ENCODE data around the gene SMPD3. TPM values are rescaled to one million over a fixed set of nuclear protein-coding genes. Genes with fewer than 3 reads are reported as not detected.

Gene SMPD3
- total RNA-seq, 4 donors from 2014 or later = 0.20 to 3.3 (median 0.63) TPM

DNA sequence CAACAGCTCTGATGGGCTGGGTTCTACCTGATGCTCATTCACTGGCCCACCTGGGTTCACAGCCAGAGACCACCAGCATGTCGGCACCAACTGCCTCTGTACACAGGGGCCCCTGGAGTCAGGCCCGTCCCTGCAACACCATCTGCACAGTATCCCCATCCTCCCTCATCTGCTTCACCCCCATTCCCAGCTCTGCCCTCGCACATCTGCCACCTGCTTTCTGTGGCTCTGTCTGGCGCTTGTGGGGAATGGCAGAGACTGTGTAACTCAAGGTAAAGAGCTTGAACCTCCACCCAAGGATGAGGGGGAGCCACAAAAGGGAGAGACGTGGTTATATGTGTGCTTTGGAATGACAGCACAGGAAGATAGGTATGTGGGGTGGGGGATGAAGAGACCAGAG is 27.2 kb downstream of the SMPD3 start:
- H3K36me3 ChIP-seq = no peaks in the 10 kb centered on the region
- H3K27ac ChIP-seq = no peak overlapping the region
- TF ChIP-seq POLR2A (IDR thresholded peaks at IDR 0.05) (no peak), EP300 (IDR thresholded peaks at IDR 0.05) (no peak)
- TF ChIP-seq, protein P1, sequence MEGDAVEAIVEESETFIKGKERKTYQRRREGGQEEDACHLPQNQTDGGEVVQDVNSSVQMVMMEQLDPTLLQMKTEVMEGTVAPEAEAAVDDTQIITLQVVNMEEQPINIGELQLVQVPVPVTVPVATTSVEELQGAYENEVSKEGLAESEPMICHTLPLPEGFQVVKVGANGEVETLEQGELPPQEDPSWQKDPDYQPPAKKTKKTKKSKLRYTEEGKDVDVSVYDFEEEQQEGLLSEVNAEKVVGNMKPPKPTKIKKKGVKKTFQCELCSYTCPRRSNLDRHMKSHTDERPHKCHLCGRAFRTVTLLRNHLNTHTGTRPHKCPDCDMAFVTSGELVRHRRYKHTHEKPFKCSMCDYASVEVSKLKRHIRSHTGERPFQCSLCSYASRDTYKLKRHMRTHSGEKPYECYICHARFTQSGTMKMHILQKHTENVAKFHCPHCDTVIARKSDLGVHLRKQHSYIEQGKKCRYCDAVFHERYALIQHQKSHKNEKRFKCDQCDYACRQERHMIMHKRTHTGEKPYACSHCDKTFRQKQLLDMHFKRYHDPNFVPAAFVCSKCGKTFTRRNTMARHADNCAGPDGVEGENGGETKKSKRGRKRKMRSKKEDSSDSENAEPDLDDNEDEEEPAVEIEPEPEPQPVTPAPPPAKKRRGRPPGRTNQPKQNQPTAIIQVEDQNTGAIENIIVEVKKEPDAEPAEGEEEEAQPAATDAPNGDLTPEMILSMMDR (IDR thresholded peaks at IDR 0.05) = no peak
- H3K9me3 ChIP-seq = no peaks in the 10 kb centered on the region
- DNase-seq (ENCODE audit: low spot score in 2 of 2) = no peak
- H3K27me3 ChIP-seq = no peaks in the 10 kb centered on the region
- no peak overlapping the region for H3K4me3 ChIP-seq
- 89 to 93% methylated on average over 5 of the region's 5 CpGs for WGBS, 2 donors
- H3K4me1 ChIP-seq = peaks cover 0 to 3% (median 0%) of the 10 kb centered on the region in 4 donors

DNA sequence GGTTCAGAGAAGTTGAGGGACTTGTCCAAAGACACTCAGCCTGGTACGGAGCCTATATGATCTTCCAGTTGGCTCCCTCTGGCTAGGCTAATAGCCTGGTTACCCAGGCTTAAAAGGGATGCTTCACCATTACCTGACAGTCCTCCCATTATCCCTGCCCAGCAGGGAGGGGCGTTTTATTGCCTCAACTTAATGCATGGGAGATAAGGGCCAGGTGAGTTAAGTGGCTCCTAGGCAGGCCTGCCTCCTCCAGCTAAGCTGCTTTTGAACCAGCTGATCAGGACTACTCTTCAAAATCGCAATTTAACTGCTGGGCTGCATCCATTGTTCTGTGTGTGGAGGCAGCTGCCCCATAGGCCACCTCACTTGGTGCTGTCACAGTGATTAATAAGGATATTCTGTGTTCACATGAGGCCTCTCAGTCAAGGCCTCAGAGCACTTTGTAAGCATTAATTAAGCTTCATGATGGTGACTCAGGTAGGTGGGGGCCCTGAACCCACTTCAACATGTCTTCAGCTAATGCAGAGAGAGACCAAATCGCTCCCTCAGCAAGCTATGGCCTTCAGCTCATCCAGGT is 27.9 kb downstream of the SMPD3 start:
- H3K4me1 ChIP-seq = peaks cover 0 to 3% (median 0%) of the 10 kb centered on the region in 4 donors
- no peak overlapping the region for H3K27ac ChIP-seq
- H3K27me3 ChIP-seq = no peaks in the 10 kb centered on the region
- H3K9me3 ChIP-seq = no peaks in the 10 kb centered on the region
- no peak for DNase-seq (ENCODE audit: low spot score in 2 of 2)
- no peak overlapping the region for H3K4me3 ChIP-seq
- TF ChIP-seq, protein P1 (IDR thresholded peaks at IDR 0.05) = no peak
- TF ChIP-seq POLR2A (IDR thresholded peaks at IDR 0.05) = no peak
- no peak for TF ChIP-seq EP300 (IDR thresholded peaks at IDR 0.05)
- H3K36me3 ChIP-seq = no peaks in the 10 kb centered on the region
- 65 to 84% methylated on average over 4 of the region's 4 CpGs for WGBS, 2 donors

DNA sequence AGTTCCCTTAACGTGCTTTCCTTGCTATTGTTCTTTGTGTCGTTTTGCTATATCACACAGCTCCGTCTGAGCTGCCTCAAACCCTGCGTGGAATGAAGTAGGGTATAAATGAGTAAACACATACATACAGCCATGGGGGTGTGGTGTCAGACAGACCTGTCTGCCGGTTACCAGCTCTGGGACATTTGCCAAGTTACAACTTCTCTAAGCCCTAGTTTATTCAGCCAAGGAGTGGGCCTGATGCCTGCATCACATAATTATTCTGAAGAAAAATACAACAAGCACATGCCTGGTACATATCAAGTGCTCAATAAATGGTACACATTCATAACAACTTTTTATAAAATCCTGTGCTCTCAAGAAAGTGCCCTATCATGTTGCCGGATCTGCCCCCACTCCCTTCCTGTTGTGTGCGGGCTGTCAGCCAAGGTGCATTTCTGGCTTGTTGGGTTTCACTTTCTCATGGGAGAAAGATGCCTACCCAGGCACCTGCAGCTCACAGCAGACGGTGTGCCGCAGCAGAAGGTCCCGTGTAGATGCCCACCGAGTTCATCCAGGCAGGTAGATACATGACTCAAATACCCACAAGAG is 30.5 kb downstream of the SMPD3 start:
- no peak for DNase-seq (ENCODE audit: low spot score in 2 of 2)

DNA sequence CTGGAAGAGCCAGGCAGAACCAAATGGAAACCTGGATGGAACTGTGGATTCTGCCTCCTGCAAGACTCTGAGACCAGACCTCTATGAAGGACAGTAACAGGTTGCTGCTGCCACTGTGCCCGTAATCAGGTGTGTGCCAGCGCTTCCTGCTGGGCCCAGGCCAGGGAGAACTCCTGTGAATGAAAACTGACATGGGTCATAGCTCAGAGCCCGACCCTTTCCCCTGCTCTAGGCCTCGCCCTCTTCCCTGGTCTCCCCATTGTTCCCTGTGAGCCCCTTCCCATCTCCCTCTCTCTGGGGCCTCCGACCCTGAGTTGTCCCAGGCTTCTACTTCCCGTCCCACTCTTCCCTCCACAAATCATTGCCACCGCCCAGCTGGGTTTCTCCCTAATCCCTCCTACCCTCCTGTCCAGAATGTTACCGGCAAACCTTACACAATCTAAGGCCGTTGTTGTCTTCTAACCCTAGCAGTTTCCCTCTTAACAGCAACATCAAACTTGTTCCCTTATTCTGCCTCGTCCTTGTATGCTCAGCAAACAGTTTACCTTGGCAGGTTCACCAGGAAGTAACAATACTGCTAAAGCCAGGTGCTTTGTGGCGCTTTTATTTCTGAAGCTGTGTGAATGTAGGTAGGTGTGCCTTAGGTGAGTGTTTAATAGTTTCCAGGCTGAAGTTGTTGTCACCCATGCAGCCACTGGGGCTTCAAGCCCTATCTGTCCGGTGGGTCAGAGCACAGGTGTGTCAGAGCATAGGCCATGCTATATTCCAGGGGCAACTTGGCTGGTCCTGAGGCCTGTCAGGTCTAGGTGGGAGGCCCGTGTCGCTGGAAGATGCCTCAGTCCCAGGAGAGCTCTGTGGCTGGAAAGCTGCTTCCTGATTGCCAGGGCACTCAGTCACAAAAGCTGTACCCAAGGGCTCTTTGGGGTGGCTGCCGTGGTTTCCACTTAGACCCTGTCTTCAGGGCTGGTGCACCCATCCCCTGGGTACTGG is 32.0 kb downstream of the SMPD3 start:
- H3K27ac ChIP-seq = peak overlapping the region in 1 of 4 donors; percentile 54
- no peak for DNase-seq (ENCODE audit: low spot score in 2 of 2)
- H3K4me3 ChIP-seq = no peak overlapping the region
- H3K9me3 ChIP-seq = no peaks in the 10 kb centered on the region
- TF ChIP-seq EP300 (IDR thresholded peaks at IDR 0.05) (no peak), POLR2A (IDR thresholded peaks at IDR 0.05) (no peak)
- TF ChIP-seq, protein P1 (IDR thresholded peaks at IDR 0.05) = no peak
- H3K27me3 ChIP-seq = no peaks in the 10 kb centered on the region
- peaks cover 0 to 3% (median 0%) of the 10 kb centered on the region in 4 donors for H3K4me1 ChIP-seq
- 70% methylated on average over 12 to 15 of the region's 15 CpGs for WGBS, 2 donors
- H3K36me3 ChIP-seq = no peaks in the 10 kb centered on the region

More for the DNA sequence above, 30.5 kb downstream of the SMPD3 start:
- Histone ChIP-seq H3K36me3 (no peaks in the 10 kb centered on the region), H3K9me3 (no peaks in the 10 kb centered on the region), H3K4me3 (no peak overlapping the region), H3K27me3 (no peaks in the 10 kb centered on the region), H3K27ac (peak overlapping the region in 1 of 4 donors; percentile 54), H3K4me1 (peaks cover 0 to 3% (median 0%) of the 10 kb centered on the region in 4 donors)
- 60% methylated on average over 11 of the region's 11 CpGs for WGBS, 2 donors
- TF ChIP-seq POLR2A (IDR thresholded peaks at IDR 0.05) = no peak
- TF ChIP-seq, protein P1 (IDR thresholded peaks at IDR 0.05) = no peak
- no peak for TF ChIP-seq EP300 (IDR thresholded peaks at IDR 0.05)
